SH-SY5Y (cell line): ENCODE data around the gene MTRR.

Source experiments
- GATA2 ChIP-seq: IDR thresholded peaks from 2 replicates; pipeline ENCODE4 v1.6.1; 2011; ENCODE audit warnings: mild to moderate bottlenecking, low read depth, low read length
- GATA3 ChIP-seq: IDR thresholded peaks from 2 replicates; pipeline ENCODE4 v1.6.1; 2011; ENCODE audit warnings: low read depth, mild to moderate bottlenecking, low read length, moderate library complexity

Gene MTRR

DNA sequence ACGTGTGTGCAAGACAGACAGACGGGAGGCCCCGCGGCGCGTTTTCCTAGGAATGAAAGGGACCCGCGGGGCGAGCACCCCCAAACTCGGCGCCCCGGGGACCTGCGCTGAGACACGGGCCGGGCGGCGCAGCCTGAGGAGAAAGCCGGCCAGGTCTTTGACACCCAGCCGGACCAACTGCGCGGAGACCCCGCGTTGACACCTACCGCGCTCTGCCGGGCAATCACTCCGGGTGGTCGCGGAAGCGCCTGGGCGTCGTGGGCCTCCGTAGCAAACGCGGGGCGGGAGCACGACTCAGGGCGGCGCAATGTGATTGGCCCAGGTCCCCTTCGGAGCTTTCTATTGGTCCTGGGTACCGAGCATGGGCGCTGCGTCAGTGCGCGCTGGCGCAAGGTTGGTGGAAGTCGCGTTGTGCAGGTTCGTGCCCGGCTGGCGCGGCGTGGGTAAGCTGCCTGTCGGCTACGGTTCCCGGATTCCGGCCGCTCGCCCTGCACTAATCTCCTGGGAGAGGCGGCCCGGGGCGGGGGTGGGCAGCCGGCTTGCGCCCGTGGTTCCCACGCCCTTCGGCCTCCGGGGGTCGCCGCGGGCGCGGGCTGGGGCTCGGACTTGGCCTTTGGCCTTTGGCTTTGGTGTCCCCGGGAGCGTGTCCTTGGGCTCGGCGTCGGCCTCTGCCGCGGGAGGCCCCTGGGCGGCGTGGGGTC, at the start of gene MTRR, which contains the start of gene FASTKD3:
MTRR (plus strand) TSS at position 376 of the 701 bp plus-strand sequence. CDS start 1,647 bp downstream, outside the sequence.
FASTKD3 (minus strand) TSS at position 259 of the 701 bp plus-strand sequence. CDS start 948 bp downstream, outside the sequence.
- TF ChIP-seq GATA3 (no peak), GATA2 (no peak)

DNA sequence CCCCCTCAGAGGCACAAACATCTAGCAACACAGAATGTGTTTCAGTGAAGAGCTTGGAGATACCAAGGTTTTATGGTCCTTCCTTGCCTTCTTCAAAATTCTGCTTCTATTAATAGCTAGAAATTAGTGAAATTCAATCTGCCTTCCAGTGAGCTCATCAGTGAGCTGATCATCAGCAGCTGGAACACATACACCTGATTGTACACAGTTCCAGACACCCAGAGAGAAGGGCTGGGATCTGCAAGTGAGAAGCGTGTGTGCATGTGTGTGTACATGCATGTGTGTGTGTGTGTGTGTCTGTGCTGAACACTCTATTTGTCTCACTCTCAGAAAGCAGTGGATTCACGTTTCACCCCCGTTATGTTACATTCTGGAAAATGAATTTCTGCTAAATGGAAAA, 46.5 kb upstream of the MTRR start:
- TF ChIP-seq GATA2 (no peak), GATA3 (no peak)

GRCh38 chr5:7823594-7823993, 45.4 kb upstream of the MTRR start:
- TF ChIP-seq GATA3 (no peak), GATA2 (no peak)

- TF ChIP-seq GATA2: no peak
Observed at GRCh38 chr5:7824995-7825394, 44.0 kb upstream of the MTRR start.

- TF ChIP-seq GATA2 (no peak), GATA3 (no peak)
Observed at GRCh38 chr5:7825630-7826029, 43.3 kb upstream of the MTRR start.

DNA sequence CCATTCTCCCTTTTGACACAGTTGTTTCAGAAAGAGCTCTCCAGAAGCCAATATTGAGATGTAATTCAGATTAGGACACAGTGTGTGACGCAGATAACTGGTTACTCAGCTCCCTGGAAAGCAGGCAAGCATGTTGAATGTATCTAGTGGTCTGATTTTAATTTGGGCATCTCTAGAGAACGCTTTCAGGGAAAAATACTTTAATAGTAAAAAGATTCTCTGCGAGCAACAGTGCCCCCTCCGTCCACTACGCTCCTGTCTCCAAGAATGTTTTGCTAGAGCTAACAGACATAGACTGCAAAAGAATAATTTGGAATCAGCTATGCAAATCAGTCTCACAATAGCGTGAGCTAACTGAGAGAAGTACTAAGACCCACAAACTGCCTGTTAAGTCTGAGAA, 41.3 kb upstream of the MTRR start:
- TF ChIP-seq GATA2 (no peak), GATA3 (no peak)

DNA sequence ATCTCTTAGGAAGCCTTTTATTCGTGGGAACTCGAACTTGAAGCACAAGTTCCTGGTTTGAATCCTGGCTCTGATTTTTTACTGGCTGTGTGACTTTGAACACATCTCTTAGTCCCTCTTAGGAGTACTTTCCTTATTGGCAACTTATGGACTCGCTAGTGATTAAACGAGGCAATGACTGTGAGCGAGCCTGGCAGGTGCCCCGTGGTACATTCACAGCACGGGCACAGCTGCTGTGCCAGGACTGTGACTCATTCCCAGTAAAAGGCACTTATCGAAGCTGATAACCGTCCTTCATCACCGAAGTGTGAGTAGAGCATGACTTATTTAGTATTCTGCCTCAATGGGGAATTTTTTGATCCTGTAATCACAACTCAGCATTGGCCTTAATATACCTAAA, 40.7 kb upstream of the MTRR start:
- TF ChIP-seq GATA3 (no peak), GATA2 (no peak)

DNA sequence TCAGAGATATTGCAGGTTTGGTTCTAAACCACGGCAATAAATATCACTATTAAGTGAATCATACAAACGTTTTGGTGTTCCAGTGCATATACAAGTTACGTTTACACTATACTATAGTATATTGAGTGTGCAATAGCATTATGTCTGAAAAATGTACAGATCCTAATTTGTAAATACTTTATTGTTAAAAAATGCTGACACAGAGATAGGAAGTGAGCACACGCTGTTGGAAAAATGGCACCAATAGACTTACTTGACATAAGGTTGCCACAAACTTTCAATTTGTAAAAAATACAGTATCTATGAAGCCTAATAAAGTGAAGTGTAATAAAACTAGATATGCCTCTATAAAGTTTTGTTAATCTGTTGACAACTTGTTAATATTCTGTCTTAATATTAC, 34.0 kb upstream of the MTRR start:
- no peak for TF ChIP-seq GATA2
- no peak for TF ChIP-seq GATA3

- TF ChIP-seq GATA3 (no peak), GATA2 (no peak)
Observed at GRCh38 chr5:7837403-7837802, 31.5 kb upstream of the MTRR start.

DNA sequence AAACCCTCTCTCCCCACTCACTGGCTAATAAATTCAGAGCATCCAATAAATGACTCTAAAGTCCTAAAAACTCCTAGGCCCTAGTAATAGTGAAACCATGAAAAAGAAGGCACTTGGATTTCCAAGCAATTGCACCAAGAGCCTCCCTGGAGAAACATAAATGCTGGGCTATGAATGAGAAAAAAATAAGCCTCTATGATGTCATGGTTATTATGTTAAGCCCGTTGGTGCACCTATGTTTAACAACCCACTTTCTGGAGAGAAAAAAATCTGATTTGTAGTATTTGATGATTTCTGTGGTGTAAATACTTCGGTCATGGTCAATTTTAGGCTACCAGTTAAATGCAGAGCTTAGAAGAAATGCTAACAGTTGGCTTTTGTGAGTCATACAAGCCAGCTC, 26.4 kb upstream of the MTRR start:
- TF ChIP-seq GATA3: no peak
- no peak for TF ChIP-seq GATA2

DNA sequence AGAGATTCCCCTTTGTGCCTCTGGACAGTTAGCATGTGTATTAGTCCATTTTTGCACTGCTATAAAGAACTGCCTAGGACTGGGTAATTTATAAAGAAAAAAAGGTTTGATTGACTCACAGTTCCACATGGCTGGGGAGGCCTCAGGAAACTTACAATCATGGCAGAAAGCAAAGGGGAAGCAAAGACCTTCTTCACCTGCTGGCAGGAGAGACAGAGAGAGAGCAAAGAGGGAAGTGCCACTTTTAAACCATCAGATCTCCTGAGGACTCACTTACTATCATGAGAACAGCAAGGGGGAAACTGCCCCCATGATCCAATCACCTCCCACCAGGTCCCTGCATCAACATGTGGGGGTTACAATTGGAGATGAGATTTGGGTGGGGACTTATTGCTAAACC, 24.0 kb upstream of the MTRR start:
- TF ChIP-seq GATA3 (no peak), GATA2 (no peak)

- TF ChIP-seq GATA2: no peak
- no peak for TF ChIP-seq GATA3
Observed at GRCh38 chr5:7845557-7845956, 23.4 kb upstream of the MTRR start.

- TF ChIP-seq GATA3 (no peak), GATA2 (no peak)
Observed at GRCh38 chr5:7846327-7846726, 22.6 kb upstream of the MTRR start.

DNA sequence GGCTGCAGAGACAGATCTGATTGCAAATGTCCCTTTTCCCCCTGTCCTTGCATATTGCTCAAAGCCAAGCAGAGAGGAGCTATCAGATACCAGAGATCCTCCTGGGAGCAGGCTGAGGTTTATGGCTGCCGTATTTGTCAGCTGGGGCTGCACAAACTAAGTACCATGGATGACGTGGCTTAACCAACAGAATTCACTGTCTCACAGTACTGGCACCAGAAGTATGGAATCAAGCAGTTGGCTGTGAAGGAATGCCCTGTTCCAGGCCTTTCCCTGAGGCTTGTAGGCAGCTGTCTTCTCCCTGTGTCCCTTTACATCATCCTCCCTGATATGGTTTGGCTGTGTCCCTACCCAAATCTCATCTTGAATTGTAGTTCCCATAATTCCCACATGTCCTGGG, 20.7 kb upstream of the MTRR start:
- TF ChIP-seq GATA2 (no peak), GATA3 (no peak)

DNA sequence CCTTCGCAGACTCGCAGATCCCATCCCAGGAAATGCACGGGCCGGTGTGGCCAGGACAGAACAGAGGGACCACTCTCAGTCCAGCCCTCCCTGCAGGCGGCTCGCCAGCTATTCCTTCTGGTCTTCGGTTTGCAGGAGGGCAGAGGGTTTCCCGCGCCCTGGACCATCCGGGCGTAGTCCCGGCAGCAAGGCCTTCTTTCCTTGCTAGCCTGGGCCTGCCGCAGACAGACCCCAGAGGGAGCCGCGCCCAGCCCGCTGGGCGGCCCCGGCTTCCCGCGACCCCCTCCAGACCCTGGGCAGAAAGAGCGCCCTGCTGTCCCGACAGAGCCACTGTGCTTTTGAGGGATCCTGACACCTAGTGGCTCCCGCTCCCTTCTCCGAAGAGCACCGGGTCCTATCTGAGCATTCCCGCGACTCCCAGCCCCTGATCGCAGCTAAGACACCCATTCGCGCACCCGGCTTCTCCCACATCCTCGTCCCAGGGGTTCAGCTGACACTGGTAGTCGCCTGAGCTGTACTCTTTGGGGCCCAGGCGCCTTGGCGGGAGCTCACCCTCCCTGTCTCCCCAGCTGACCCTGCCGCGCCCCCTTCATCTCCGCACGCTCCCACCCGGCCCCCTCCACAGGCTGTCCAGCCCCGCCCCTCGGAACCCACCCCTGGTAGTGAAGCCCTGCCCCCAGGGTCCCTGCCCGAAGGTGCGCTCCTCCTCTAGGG, 19.1 kb upstream of the MTRR start:
- no peak for TF ChIP-seq GATA3
- no peak for TF ChIP-seq GATA2
